GM23338 (cell line): Measurements from ENCODE around the gene CELA2A.

ENCODE experiments used
- CREB1 ChIP-seq: fragments of 250-450 bp; sonication (Bioruptor Pico); IDR thresholded peaks from 2 replicates; pipeline ENCODE4 v1.5.0; 2020; ENCODE audit warnings: low read depth, mild to moderate bottlenecking, moderate library complexity
- EZH2 ChIP-seq: fragments of 200-600 bp; sonication (generic); IDR thresholded peaks from one replicate; pipeline ENCODE4 v1.8.0; 2017; ENCODE audit warnings: antibody characterized with exemption, mild to moderate bottlenecking, low read depth; ENCODE audit not compliant: unreplicated experiment
- EZH2phosphoT487 ChIP-seq: fragments of 200-600 bp; sonication (generic); IDR thresholded peaks from one replicate; pipeline ENCODE4 v1.8.1; 2018; ENCODE audit warnings: antibody characterized with exemption; ENCODE audit not compliant: unreplicated experiment
- JUNB ChIP-seq: IDR thresholded peaks from one replicate; pipeline ENCODE4 v1.6.1; 2016; ENCODE audit warnings: antibody characterized with exemption; ENCODE audit not compliant: unreplicated experiment
- NANOG ChIP-seq: IDR thresholded peaks from 2 replicates; pipeline ENCODE4 v1.6.1; 2016; ENCODE audit warnings: antibody characterized with exemption, borderline replicate concordance
- POLR2AphosphoS5 ChIP-seq: IDR thresholded peaks from 2 replicates; pipeline ENCODE4 v1.6.1; 2016; ENCODE audit warnings: antibody characterized with exemption, low read depth
- STAT1 ChIP-seq: IDR thresholded peaks from one replicate; pipeline ENCODE4 v1.6.1; 2016; ENCODE audit warnings: antibody characterized with exemption; ENCODE audit not compliant: unreplicated experiment
- ZNF114 ChIP-seq: fragments of 250-450 bp; sonication (Bioruptor Pico); IDR thresholded peaks from 2 replicates; pipeline ENCODE4 v1.5.0; 2020; ENCODE audit warnings: mild to moderate bottlenecking, moderate library complexity
- ZNF462 ChIP-seq: fragments of 250-450 bp; sonication (Bioruptor Pico); IDR thresholded peaks from 2 replicates; pipeline ENCODE4 v1.5.0; 2020; ENCODE audit warnings: mild to moderate bottlenecking, moderate library complexity
- TF ChIP-seq, protein P1 (sequence below), 2 experiments: fragments of 200-600 bp in 1 of 2; sonication (generic) in 1 of 2; conservative IDR thresholded peaks; 2 replicates each; pipeline versions ENCODE4 v1.5.1 to v1.6.1; 2016 to 2017; ENCODE audit warnings: antibody characterized with exemption in 2 of 2, low read depth in 2 of 2, mild to moderate bottlenecking in 2 of 2, moderate library complexity in 1 of 2
- TF ChIP-seq, protein P2 (sequence below): IDR thresholded peaks from one replicate; pipeline ENCODE4 v1.6.1; 2018; ENCODE audit warnings: antibody characterized with exemption; ENCODE audit not compliant: unreplicated experiment

GRCh38 chr1:15452866-15453571 is 3.5 kb upstream of the CELA2A start:
- TF ChIP-seq, protein P1, sequence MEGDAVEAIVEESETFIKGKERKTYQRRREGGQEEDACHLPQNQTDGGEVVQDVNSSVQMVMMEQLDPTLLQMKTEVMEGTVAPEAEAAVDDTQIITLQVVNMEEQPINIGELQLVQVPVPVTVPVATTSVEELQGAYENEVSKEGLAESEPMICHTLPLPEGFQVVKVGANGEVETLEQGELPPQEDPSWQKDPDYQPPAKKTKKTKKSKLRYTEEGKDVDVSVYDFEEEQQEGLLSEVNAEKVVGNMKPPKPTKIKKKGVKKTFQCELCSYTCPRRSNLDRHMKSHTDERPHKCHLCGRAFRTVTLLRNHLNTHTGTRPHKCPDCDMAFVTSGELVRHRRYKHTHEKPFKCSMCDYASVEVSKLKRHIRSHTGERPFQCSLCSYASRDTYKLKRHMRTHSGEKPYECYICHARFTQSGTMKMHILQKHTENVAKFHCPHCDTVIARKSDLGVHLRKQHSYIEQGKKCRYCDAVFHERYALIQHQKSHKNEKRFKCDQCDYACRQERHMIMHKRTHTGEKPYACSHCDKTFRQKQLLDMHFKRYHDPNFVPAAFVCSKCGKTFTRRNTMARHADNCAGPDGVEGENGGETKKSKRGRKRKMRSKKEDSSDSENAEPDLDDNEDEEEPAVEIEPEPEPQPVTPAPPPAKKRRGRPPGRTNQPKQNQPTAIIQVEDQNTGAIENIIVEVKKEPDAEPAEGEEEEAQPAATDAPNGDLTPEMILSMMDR (conservative IDR thresholded peaks at IDR 0.05; ENCODE audit: low read depth in 2 of 2) = no peak
- TF ChIP-seq POLR2AphosphoS5 (no peak), ZNF462 (no peak), CREB1 (CRISPR knock-in tag) (no peak), JUNB (no peak), EZH2 (no peak), EZH2phosphoT487 (no peak), ZNF114 (CRISPR knock-in tag) (no peak), STAT1 (no peak), NANOG (no peak)
- TF ChIP-seq, protein P2, sequence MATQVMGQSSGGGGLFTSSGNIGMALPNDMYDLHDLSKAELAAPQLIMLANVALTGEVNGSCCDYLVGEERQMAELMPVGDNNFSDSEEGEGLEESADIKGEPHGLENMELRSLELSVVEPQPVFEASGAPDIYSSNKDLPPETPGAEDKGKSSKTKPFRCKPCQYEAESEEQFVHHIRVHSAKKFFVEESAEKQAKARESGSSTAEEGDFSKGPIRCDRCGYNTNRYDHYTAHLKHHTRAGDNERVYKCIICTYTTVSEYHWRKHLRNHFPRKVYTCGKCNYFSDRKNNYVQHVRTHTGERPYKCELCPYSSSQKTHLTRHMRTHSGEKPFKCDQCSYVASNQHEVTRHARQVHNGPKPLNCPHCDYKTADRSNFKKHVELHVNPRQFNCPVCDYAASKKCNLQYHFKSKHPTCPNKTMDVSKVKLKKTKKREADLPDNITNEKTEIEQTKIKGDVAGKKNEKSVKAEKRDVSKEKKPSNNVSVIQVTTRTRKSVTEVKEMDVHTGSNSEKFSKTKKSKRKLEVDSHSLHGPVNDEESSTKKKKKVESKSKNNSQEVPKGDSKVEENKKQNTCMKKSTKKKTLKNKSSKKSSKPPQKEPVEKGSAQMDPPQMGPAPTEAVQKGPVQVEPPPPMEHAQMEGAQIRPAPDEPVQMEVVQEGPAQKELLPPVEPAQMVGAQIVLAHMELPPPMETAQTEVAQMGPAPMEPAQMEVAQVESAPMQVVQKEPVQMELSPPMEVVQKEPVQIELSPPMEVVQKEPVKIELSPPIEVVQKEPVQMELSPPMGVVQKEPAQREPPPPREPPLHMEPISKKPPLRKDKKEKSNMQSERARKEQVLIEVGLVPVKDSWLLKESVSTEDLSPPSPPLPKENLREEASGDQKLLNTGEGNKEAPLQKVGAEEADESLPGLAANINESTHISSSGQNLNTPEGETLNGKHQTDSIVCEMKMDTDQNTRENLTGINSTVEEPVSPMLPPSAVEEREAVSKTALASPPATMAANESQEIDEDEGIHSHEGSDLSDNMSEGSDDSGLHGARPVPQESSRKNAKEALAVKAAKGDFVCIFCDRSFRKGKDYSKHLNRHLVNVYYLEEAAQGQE = no peak
